ENCODE data around the gene CACNA1E. TPM values are rescaled to one million over a fixed set of nuclear protein-coding genes. Genes with fewer than 3 reads are reported as not detected.
"Not testable (repeated sequence)": the region's sequence is repeated elsewhere in the genome, so short reads cannot be mapped to it uniquely, and the experiment has no call there.

The CACNA1E gene
- total RNA-seq, 2 donors from 2014 or later: 0.44 to 0.53 TPM

DNA sequence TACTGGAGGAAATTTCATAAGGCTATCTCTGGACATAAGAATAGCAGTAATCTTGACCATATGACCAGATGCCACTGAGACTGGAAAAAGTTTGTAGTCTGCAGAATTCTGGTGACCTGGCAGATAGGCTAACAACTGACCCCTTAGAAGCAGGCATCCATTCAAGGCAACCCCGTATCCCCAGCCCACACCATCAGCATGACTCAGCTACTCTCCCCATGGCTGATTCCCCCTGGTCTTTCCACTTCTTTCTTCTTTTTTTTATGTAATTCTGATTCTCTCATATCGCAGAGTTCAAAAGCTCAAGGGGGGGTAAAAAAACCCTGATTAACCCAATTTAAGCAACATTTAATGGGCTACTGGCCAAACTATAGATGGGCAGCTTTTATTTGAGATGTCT is 335.1 kb downstream of the CACNA1E start:
- intact Hi-C loops (cut with DNase I): no loop called here
- Histone ChIP-seq H3K36me3 (no peaks in the 10 kb centered on the region), H3K9ac (ENCODE audit: low read depth in 2 of 2, low read length in 2 of 2) (no peak overlapping the region), H3K27ac (no peak overlapping the region), H3K4me1 (no peaks in the 10 kb centered on the region), H3K27me3 (no peaks in the 10 kb centered on the region), H3K4me3 (no peak overlapping the region), H3K9me3 (no peaks in the 10 kb centered on the region)
- no peak for DNase-seq
- TF ChIP-seq, protein P1, sequence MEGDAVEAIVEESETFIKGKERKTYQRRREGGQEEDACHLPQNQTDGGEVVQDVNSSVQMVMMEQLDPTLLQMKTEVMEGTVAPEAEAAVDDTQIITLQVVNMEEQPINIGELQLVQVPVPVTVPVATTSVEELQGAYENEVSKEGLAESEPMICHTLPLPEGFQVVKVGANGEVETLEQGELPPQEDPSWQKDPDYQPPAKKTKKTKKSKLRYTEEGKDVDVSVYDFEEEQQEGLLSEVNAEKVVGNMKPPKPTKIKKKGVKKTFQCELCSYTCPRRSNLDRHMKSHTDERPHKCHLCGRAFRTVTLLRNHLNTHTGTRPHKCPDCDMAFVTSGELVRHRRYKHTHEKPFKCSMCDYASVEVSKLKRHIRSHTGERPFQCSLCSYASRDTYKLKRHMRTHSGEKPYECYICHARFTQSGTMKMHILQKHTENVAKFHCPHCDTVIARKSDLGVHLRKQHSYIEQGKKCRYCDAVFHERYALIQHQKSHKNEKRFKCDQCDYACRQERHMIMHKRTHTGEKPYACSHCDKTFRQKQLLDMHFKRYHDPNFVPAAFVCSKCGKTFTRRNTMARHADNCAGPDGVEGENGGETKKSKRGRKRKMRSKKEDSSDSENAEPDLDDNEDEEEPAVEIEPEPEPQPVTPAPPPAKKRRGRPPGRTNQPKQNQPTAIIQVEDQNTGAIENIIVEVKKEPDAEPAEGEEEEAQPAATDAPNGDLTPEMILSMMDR (IDR thresholded peaks at IDR 0.05): no peak

DNA sequence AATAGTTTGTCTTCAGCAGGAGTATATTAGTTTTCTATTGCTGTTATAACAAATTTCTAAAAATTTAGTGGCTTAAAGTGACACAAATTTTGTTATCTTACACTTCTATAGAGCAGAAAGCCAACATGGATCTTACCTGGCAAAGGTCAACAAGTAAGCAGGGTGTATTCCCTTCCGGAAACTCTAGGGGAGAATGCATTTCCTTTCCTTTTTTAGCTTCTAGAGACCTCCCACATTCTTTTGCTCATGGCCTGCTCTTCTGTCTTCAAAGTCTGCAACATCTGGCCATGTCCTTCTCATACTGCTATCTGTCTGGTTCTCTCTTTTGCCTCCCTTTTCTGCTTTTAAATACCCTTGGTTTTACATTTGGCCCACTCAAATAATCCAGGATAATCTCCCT is 335.6 kb downstream of the CACNA1E start:
- intact Hi-C loops (cut with DNase I): no loop called here

DNA sequence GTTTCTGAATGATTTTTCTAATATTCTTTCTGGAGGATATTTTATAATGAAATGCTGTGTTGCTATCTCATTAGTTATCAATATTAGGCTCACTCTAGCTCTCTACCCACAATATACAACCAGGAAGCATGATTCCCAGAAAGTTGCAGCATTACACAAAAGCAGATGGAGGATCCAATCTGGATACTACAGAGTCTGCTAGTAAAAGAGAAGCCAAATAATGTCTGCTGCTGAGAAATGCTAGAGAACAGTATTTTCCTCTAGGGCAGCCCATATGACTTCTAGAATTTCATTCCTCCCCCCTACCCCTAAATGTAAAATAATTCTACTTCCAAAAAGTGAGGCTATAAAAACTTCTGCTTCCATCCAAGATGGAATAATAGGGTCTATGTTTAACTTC is 338.4 kb downstream of the CACNA1E start:
- Histone ChIP-seq H3K27me3 (no peaks in the 10 kb centered on the region), H3K9ac (ENCODE audit: low read depth in 2 of 2, low read length in 2 of 2) (no peak overlapping the region), H3K36me3 (no peaks in the 10 kb centered on the region), H3K4me3 (no peak overlapping the region), H3K27ac (no peak overlapping the region), H3K4me1 (no peaks in the 10 kb centered on the region), H3K9me3 (no peaks in the 10 kb centered on the region)
- intact Hi-C loops (cut with DNase I): no loop called here
- DNase-seq: no peak
- TF ChIP-seq, protein P1 (IDR thresholded peaks at IDR 0.05): no peak

More for the DNA sequence above, 335.6 kb downstream of the CACNA1E start:
- Histone ChIP-seq H3K4me1 (no peaks in the 10 kb centered on the region), H3K9me3 (no peaks in the 10 kb centered on the region), H3K9ac (ENCODE audit: low read depth in 2 of 2, low read length in 2 of 2) (no peak overlapping the region), H3K27me3 (no peaks in the 10 kb centered on the region), H3K36me3 (no peaks in the 10 kb centered on the region), H3K4me3 (no peak overlapping the region), H3K27ac (no peak overlapping the region)
- TF ChIP-seq, protein P1 (IDR thresholded peaks at IDR 0.05): no peak
- DNase-seq: no peak

DNA sequence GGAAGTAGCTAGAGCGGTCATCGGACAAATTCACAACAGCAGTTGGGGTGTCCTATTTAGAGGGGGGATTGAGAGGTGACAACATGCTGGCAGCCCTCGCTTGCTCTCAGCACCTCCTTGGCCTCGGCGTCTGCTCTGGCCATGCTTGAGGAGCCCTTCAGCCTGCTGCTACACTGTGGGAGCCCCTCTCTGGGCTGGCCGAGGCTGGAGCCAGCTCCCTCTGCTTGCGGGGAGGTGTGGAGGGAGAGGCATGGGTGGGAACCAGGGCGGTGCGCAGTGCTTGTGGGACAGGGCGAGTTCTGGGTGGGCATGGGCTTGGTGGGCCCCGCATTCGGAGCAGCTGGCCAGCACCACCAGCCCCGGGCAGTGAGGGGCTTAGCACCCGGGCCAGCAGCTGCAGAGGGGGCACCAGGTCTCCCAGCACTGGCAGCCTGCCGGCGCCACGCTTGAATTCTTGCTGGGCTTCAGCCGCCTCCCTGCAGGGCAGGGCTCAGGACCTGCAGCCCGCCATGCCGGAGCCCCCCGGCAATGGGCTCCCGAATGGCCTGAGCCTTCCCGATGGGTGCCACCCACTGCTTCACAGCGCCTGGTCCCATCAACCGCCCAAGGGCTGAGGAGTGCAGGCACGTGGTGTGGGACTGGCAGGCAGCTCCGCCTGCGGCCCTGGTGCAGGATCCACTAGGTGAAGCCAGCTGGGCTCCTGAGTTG is 349.0 kb downstream of the CACNA1E start:
- H3K27ac ChIP-seq; H3K4me1 ChIP-seq; H3K36me3 ChIP-seq; DNase-seq; H3K27me3 ChIP-seq; intact Hi-C loops (cut with DNase I); H3K9me3 ChIP-seq; H3K9ac ChIP-seq (ENCODE audit: low read depth in 2 of 2, low read length in 2 of 2); H3K4me3 ChIP-seq: not testable (repeated sequence)

DNA sequence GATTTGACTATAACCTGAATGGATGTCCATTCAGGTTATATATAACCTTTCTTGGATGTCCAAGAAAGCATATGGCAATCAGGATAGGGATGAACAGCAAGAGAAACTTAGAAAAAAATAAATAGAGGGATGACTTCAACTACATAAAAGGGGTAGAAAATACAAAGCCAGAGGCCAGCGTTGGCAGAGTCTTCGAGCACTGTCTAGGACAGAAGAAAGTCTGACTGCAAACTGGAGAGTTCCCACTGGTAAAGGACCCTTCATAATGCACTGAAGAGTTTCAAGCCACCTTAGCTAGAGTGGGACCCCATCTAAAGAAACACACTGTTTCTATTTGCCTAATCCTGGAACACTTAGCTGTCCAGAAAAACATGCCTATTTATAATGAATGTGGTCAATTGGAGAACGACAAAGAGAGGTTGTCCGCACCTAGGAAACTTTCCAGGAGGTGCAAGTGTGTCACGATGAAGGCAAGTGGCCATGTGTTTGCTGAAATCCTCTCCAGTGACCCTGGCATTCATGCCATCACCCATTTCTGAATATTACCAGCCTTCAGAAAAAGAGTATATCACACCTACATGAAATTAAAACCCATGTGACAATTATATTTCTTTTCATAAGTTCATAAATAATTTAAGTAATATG is 362.8 kb downstream of the CACNA1E start:
- Histone ChIP-seq H3K9ac (ENCODE audit: low read depth in 2 of 2, low read length in 2 of 2) (no peak overlapping the region), H3K27me3 (no peaks in the 10 kb centered on the region)

More for the DNA sequence above, 362.8 kb downstream of the CACNA1E start:
- Histone ChIP-seq H3K36me3 (no peaks in the 10 kb centered on the region), H3K4me3 (no peak overlapping the region), H3K4me1 (no peaks in the 10 kb centered on the region), H3K9me3 (no peaks in the 10 kb centered on the region), H3K27ac (no peak overlapping the region)
- TF ChIP-seq, protein P1 (IDR thresholded peaks at IDR 0.05): no peak
- intact Hi-C loops (cut with DNase I): no loop called here
- DNase-seq: no peak
